Fibroblast of pulmonary artery (primary cell): Measurements from ENCODE around the gene FAM89A.

Experiments
- DNase-seq: peaks from one replicate; pipeline ENCODE4 v3.0.0-alpha.2; 2010; ENCODE audit warnings: low read depth
- H3K4me3 ChIP-seq: replicated peaks from 2 replicates; pipeline ENCODE4 v1.5.1; 2011; ENCODE audit warnings: low read depth, mild to moderate bottlenecking, control low read depth, low read length, moderate library complexity
- TF ChIP-seq, protein P1 (sequence below): IDR thresholded peaks from 2 replicates; pipeline ENCODE4 v1.5.1; 2011; ENCODE audit warnings: mild to moderate bottlenecking, control low read depth, low read length, inconsistent platforms; ENCODE audit errors: missing control alignments

FAM89A gene

DNA sequence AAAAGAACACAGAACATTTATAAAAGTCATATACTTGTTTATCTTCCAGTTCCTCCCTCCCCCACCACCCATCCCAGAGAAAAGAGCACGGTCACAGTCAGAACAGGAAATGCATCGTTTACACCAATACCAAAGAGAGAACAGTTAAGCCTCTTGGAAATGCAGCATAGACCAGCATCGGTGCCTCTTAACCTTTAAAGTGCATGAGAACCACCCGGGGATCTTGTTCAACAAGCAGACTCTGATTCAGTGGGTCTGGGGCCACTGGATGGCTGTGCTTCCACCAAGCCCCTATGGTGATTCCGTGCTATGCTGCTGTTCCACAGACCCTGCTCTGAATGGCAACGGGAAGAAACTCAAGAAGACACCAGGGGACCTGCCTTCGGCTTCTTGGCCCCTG lies 19.2 kb downstream of the FAM89A start:
- TF ChIP-seq, protein P1, sequence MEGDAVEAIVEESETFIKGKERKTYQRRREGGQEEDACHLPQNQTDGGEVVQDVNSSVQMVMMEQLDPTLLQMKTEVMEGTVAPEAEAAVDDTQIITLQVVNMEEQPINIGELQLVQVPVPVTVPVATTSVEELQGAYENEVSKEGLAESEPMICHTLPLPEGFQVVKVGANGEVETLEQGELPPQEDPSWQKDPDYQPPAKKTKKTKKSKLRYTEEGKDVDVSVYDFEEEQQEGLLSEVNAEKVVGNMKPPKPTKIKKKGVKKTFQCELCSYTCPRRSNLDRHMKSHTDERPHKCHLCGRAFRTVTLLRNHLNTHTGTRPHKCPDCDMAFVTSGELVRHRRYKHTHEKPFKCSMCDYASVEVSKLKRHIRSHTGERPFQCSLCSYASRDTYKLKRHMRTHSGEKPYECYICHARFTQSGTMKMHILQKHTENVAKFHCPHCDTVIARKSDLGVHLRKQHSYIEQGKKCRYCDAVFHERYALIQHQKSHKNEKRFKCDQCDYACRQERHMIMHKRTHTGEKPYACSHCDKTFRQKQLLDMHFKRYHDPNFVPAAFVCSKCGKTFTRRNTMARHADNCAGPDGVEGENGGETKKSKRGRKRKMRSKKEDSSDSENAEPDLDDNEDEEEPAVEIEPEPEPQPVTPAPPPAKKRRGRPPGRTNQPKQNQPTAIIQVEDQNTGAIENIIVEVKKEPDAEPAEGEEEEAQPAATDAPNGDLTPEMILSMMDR, result no peak
- DNase-seq, result no peak

DNA sequence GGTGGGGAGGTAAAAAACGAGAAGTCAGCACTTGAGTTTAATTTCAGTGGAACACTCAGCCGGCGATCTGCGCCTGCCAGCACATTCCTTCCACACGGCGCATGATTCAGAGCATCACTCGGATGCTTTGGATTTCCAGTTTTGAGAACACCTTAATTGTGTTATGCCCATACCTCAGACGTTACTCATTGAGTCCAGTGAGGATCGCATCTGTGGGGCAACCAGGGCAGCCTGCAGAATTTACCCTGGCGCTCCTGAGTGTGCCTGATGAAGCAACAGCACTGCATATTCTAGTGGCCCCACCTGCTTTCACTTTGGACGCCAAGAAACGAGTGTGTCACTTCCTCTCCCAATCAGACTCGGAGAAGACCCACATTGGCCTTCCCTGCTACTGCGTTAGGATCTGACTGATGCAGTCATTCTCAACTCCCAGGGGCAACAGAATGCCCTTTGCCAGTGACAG lies 19.9 kb downstream of the FAM89A start:
- no peak overlapping the region for H3K4me3 ChIP-seq
- DNase-seq, result peak; percentile 31
- TF ChIP-seq, protein P1, result no peak

More for the DNA sequence above, 19.2 kb downstream of the FAM89A start:
- H3K4me3 ChIP-seq, result no peak overlapping the region

DNA sequence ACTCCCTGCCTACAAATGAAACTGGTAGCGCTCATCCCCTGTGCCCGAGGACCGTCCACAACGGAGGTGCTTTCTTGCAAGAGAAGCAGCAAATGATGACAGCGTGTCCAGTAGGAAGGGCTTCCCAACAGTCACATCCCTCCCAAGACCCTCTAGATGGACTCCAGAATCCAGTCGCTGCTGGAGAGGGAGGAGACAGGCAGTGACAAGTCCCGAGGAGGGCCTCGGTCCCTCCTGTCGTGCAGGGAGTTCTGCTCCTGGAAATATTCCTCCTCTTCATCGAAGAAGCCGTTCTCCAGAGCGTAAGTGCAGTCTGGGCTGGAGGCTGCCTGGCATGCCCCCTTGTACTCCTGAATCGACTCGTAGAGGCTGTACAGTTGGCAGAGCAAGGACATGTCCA lies 20.3 kb downstream of the FAM89A start:
- DNase-seq, result no peak
- TF ChIP-seq, protein P1, result no peak
- H3K4me3 ChIP-seq, result no peak overlapping the region

DNA sequence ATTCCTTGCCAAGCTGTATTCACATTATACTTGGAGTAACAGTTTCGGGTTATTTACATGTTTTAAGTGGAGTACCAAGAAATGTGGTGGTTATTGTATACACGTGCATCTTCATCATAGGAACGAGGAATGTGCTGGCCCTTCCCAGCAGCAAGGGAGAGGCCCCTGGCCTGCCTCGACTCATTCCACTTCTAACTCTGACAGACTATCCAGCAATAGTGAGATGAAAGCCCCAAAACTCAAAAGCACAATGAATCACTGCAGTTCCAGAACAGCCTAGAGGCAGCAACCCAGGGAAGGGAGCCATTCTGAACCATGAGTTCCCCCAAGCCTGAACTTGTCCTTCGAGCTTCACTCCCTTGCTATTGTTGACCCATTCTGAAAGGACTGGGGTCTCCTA lies 23.1 kb downstream of the FAM89A start:
- TF ChIP-seq, protein P1, result no peak
- H3K4me3 ChIP-seq, result no peak overlapping the region
- no peak for DNase-seq

DNA sequence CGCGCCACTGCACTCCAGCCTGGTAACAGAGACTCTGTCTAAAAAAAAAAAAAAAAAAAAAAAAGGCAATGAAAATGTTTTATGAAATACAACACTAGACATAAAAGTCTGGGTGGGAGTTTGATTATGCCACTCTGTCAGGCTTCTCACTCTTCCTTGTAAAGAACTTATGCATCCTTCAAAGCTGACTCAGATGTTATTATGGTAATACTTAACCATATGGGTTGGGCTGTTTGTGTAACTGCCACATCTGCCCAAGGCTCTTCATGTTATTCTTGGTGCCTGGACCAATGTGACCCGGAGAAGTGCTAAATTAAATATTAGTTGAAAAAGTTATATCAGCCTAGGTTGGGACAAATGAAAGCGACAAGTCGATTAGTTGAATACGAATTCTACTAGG lies 23.8 kb downstream of the FAM89A start:
- no peak overlapping the region for H3K4me3 ChIP-seq
- TF ChIP-seq, protein P1, result no peak
- no peak for DNase-seq

DNA sequence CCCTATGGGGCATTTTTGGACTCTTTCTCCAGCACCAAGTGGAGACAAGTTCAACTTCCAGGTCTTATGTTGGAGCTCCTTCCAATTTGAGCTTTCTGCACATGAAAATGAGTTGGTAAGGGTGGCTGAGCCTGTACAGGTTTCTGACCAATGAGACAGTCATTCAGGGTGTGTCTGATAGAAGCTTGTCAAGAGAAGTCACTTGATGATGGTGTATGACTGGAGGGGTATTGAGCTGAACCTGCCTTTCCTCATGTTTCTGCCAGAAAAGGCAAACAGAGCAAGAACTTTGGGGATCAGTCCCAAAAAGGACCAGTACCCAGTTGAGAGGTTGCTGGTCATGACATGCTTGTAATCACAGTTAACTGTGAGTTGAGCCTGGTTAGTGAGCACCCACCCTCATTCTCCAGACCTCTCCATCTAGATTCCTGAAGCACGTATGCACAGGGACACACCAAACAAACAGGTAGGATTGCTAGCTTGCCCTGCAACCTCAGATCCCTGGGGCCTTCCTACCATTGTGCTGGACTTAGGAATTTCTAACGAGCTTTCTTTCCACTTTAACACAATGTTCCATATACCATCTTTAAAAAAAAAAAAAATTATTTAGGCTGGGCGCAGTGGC lies 26.6 kb downstream of the FAM89A start:
- H3K4me3 ChIP-seq, result no peak overlapping the region
- DNase-seq, result no peak
- TF ChIP-seq, protein P1, result no peak

DNA sequence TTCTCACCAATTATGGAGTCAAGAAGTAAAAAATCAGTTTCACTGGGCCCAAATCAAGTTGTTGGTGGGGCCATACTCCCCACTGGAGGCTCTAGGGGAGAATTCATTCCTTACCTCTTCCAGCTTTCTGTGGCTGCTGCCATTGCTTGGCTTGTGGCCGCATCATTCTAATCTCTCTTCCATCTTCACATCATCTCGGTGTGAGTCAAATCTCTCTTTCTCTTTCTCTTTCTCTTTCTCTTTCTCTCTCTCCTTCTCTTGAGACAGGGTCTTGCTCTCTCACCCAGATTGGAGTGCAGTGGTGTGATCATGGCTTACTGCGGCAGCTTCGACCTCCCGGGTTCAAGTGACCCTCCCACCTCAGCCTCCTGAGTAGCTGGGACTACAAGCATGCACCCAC lies 28.1 kb downstream of the FAM89A start:
- no peak for DNase-seq
- H3K4me3 ChIP-seq, result no peak overlapping the region
- TF ChIP-seq, protein P1, result no peak
